C1 segment of cervical spinal cord (tissue), 14 donors: ENCODE measurements around the gene COG1.
"Not testable (repeated sequence)": the region's sequence is repeated elsewhere in the genome, so short reads cannot be mapped to it uniquely, and the experiment has no call there.

Experiments
- DNase-seq, 14 donors: peaks; one replicate each; lab custom pipeline; 2025; lab: John Stamatoyannopoulos, UW

COG1 gene

GRCh38 chr17:73192894-73193701 lies at the start of gene COG1:
TSS of gene COG1 (plus strand) at chr17:73193055. CDS start at chr17:73193070, 15 bp downstream.
- DNase-seq: peak in 13 of 14 donors; percentile 39 to 85 (median 69)

- DNase-seq: not testable (repeated sequence)
Measured at GRCh38 chr17:73144209-73144608, 48.6 kb upstream of the COG1 start.

DNA sequence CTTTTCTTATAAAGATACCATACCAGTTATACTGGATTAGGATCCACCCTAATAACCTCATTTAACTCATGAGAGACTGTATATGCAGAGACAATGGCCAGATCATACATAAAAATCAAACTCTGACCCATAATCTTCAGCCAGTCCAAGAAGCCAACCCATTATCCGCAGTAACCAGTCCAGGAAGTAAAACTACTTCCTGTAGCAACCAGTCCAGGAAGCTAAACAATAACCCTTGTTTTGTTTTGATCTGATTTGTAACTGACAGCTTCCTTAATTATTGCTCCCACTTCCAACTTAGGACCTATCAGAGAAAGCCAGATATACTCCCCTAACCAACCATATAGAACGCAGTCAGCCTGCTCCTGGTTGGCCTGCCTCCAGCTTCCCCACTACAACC lies 47.2 kb upstream of the COG1 start:
- no peak for DNase-seq

GRCh38 chr17:73147791-73148190 lies 45.1 kb upstream of the COG1 start:
- DNase-seq: not testable (repeated sequence)

DNA sequence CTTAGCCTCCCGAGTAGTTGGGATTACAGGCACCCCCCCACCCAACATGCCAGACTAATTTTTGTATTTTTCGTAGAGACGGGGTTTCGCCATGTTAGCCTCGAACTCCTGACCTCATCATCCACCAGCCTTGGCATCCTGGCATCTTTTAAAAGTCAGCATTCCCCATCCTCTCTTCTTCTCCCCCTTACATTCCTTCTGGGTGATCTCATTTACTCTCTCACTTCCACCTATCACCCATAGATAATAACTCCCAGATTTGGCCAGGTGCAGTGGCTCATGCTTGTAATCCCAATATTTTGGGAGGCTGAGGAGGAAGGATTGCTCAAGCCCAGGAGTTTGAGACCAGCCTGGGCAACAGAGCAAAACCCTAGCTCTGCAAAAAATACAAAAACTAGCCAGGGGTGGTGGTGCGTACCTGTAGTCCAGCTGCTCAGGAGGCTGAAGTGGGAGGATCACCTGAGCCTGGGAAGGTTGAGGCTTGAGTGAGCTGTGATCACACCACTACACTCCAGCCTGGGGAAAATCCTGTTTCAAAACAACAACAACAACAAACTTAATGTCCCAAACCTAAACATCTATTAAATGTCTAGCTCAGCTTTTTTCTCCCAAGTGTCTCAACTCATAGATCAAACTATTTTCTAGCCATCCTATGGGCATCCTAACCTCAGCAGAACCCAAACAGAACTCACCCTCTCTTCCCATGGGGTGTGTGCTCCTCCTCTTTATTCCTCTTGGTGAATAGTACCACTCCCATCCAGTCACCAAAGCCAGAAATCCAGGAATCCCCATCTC lies 44.1 kb upstream of the COG1 start:
- no peak for DNase-seq

DNA sequence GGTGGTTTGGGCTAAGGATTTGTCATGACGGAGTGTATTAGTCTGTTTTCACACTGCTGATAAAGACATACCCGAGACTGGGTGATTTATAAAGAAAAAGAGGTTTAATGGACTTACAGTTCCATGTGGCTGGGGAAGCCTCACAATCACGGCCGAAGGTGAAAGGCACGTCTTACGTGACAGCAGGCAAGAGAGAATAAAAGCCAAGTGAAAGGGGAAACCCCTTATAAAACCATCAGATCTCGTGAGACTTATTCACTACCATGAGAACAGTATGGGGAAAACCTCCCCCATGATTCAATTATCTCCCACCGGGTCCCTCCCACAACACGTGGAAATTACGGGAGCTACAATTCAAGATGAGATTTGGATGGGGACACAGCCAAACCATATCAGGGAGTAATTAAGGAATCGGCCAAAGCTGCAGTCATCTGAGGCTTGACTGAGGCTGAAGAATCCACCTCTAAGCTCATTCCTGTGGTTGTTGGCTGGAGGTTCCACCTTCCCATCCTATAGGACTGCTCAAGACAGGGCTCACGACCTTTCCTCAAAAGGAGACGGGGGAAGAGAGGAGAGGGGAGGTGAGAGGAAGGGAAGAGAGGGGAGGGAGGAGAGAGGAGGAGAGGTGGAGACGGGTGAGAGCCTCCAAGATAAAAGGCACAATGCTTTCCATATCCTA lies 42.1 kb upstream of the COG1 start:
- not testable (repeated sequence) for DNase-seq

DNA sequence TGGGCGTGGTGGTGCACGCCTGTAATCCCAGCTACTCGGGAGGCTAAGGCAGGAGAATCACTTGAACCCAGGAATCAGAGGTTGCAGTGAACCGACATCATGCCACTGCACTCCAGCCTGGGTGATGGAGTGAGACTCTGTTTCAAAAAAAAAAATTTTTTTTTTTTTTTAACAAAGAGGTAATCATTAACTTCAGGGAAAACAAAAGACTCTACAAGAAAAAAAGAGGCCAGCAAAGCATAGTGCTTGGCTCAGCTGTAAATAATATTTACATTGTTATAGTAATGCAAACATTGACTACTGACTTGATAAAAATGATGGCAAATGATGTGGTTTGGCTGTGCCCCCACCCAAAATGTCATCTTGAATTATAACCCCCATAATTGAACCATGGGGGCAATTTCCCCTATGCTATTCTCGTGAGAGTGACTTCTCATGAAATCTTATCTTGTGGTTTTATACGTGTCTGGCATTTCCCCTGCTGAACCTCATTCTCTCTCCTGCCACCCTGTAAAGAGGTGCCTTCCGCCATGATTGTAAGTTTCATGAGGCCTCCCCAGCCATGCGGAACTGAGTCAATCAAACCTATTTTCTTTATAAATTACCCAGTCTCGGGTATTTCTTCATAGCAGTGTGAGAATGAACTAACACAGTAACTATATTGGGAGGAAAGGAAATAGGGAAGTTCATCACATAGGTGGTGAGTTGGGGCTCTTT lies 40.8 kb upstream of the COG1 start:
- DNase-seq: no peak

DNA sequence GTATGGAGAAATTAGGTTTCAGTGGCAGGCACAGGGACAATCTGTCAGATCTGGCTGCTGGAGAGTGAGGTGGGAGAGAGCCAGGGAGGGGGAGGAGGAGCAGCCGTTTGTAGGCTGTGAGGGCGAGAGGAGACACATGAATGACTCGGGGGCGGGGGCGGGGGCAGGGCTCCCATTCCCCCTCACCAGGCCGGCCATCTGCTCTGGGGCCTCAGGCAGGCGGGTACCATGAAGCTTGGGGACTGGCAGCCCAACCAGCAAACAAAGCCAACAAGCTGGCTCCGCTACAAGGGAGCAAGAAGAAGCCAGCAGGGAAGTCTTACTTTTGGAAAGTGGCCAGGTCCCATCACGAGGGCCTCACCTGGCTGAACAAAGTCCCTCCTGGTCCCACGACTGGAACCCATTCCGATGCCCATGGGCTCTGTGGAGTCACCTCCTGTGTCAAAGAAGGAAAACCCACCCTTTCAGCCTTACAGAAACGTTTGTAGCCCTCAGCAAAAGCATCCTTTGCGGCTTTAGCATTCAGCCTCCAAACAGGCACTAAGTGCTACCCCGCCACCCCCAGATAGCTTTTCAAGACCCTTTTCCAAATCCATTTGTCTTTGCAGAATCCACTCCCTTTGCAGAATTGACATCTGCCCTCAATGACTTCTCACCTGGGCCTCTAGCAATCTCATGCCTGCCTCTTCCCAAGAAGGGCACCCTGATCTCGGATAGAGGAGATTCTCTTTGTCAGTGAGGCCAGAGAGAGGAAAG lies 37.3 kb upstream of the COG1 start:
- peak in 8 of 14 donors; percentile 13 to 99 (median 38) for DNase-seq

DNA sequence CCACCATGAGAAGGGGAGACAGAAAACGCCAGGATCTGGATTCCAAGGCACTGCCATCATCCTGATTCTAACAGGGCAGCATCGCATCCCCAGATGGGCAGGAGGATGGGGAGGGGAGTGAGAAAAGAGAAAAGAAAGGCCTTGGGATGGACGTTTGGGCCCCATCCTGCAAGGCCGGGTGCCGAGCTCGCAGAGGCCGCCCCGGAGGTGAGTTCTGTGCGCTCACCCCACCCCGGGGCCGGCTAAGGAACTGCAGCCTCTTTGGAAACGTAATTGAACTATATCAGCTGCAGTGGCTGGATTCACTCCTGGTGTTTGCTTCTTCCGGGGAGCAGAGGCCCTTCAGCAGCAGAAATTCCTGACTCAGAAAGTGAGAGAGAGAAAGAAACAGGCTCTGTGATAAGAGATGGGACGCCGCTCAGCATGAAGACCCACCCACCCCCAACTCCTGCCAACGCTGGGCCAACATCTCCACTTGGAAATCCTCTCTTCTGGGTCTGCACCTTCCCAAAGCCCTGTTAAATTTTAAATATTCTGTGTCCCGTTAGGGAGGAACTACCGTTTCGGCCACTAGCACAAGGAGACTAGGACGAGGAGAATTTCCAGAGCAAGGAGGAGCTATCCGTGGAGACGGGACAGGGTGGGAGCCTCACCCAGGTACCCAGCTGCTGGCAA lies 36.6 kb upstream of the COG1 start:
- DNase-seq: peak in 12 of 14 donors; percentile 12 to 70 (median 40)

DNA sequence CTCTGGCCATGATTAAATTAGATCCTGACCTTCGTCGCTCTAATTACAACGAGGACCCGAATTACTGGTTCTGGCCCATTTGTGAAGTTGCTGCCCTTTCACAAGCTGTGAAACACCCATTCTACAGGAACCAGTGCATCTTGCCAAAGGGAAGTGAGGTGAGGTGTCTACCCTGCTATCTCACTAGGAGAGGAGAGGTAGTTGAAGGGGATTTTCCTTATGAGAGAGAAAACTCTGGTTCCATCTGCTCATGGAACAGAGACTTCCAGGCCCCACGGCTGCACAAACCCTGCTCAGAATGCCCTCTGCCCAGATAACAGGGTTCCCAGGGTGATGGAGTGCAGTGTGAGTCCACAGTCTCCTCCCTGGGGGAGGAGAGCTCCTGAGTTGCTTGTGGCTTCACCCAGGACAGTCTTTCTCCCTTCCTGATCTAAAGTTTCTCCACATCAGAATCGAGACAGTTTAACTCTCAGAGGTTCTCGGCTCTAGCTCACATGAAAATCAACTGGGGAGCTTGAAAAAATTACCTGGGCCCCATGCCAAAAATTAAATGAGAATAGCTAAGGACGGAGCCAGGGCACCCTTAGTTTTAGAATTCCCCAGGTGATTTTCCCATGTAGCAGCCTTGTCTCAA lies 35.9 kb upstream of the COG1 start:
- peak in 1 of 14 donors; percentile 61 for DNase-seq

DNA sequence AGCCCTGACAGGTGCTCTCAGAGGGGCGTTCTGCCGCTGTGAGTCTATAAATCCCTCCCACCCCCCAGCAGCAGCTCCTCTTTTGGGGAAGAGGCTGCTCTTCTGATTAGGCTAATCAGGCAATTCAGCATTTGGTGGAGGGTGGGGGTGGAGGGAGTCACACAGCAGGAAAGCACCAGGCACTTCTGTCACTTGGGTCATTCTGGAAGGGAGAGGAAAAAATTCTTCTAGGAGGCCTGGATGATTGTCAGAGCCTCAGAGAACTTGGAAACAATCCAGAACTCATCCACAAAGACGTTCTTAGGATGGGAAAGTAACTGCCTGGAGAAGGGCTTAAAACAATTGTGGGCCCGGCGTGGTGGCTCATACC lies 35.3 kb upstream of the COG1 start:
- peak in 2 of 14 donors; percentile 9 to 69 for DNase-seq

DNA sequence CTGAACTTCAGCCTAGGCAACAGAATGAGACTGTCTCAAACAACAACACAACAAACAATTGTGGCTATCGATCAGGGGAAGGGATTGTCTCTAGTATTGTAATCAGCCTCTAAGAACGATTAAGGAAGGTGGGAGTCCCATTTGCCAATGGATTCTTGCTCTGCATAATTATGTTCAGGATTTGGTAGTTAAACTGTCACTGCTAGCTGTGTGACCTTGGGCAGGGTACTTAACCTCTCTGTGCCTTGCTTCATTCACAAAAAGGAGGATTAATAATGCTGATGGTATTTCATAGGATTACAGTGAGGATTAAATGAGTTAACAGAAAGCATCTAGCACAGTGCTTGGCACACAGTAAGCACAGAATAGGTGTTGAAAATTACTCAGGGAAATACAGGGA lies 34.7 kb upstream of the COG1 start:
- no peak for DNase-seq

- no peak for DNase-seq
Measured at GRCh38 chr17:73160980-73161630, 31.8 kb upstream of the COG1 start.

DNA sequence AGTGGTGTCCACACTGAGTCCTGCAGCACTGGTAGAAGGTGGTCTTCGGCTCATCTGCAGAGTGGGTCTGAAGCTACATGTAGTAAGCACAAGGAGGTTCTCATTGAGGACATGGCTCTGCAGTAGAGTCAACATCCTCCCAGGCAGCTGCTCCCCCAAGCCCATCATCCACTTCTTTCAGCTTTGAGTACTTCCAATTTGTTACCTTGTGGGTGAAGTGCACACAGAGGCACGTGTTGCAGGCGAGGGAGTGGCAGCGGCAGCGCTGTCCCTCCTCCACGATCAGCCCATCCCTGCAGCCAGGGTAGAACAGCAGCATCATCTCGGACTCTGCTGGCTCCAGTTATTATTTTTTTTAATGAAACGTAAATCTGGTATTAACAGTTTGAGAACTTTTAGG lies 29.8 kb upstream of the COG1 start:
- DNase-seq: no peak

- peak in 2 of 14 donors; percentile 16 to 53 for DNase-seq
Measured at GRCh38 chr17:73165616-73166404, 27.0 kb upstream of the COG1 start.

GRCh38 chr17:73166731-73167581 lies 25.9 kb upstream of the COG1 start:
- peak in 1 of 14 donors; percentile 77 for DNase-seq

GRCh38 chr17:73168667-73169066 lies 24.2 kb upstream of the COG1 start:
- peak in 1 of 14 donors; percentile 58 for DNase-seq
